Mesenchymal stem cell (in vitro differentiated cells and primary cell): ENCODE data around the gene SEPTIN5.

ENCODE experiments used
- DNase-seq: peaks from one replicate; pipeline ENCODE4 v3.0.0-alpha.2; 2013
- H2AFZ ChIP-seq: one replicate; pipeline ENCODE4 v1.6.1; 2013; ENCODE audit warnings: low read depth, mild to moderate bottlenecking, control low read depth, inconsistent platforms, low read length, moderate library complexity
- H2AK5ac ChIP-seq: 2 replicates; pipeline ENCODE4 v1.6.1; 2013; ENCODE audit warnings: low read length, moderate library complexity, mild to moderate bottlenecking, inconsistent platforms; ENCODE audit not compliant: severe bottlenecking
- H2BK120ac ChIP-seq: one replicate; pipeline ENCODE4 v1.6.1; 2013; ENCODE audit warnings: low read depth, mild to moderate bottlenecking, inconsistent platforms, low read length, moderate library complexity
- H2BK12ac ChIP-seq, 2 experiments: one replicate each; pipeline ENCODE4 v1.6.1; 2013; ENCODE audit warnings: inconsistent platforms in 2 of 2, low read length in 2 of 2, mild to moderate bottlenecking in 2 of 2, moderate library complexity in 2 of 2, control low read depth in 1 of 2
- H2BK15ac ChIP-seq: one replicate; pipeline ENCODE4 v1.6.1; 2013; ENCODE audit warnings: mild to moderate bottlenecking, low read depth, inconsistent platforms; ENCODE audit not compliant: poor library complexity, severe bottlenecking
- H2BK5ac ChIP-seq: 2 replicates; pipeline ENCODE4 v1.6.1; 2013; ENCODE audit warnings: low read depth, mild to moderate bottlenecking, low read length, control low read depth, inconsistent platforms; ENCODE audit not compliant: poor library complexity, severe bottlenecking
- H3K14ac ChIP-seq, 2 experiments: one replicate each; pipeline ENCODE4 v1.6.1; 2013; ENCODE audit warnings: inconsistent platforms in 2 of 2, low read length in 2 of 2, control low read depth in 1 of 2, mild to moderate bottlenecking in 1 of 2, moderate library complexity in 1 of 2
- H3K18ac ChIP-seq, 2 experiments: one replicate each; pipeline ENCODE4 v1.6.1; 2013; ENCODE audit warnings: inconsistent platforms in 2 of 2, low read length in 2 of 2, control low read depth in 1 of 2, low read depth in 1 of 2, mild to moderate bottlenecking in 1 of 2
- H3K23ac ChIP-seq, 2 experiments: one replicate each; pipeline ENCODE4 v1.6.1; 2013; ENCODE audit warnings: inconsistent platforms in 2 of 2, low read length in 2 of 2, mild to moderate bottlenecking in 2 of 2, moderate library complexity in 2 of 2, control low read depth in 1 of 2
- H3K27ac ChIP-seq: 2 replicates; pipeline ENCODE4 v1.5.1; 2013; ENCODE audit warnings: mild to moderate bottlenecking, moderate library complexity, low read length, control low read depth, inconsistent platforms; ENCODE audit not compliant: poor library complexity, severe bottlenecking
- H3K27me3 ChIP-seq, 2 experiments: 2 replicates each; pipeline versions ENCODE4 v1.6.1 to v1.7.0; 2013; ENCODE audit warnings: low read length in 2 of 2, mild to moderate bottlenecking in 2 of 2, moderate library complexity in 2 of 2, control low read depth in 1 of 2, inconsistent platforms in 1 of 2; ENCODE audit not compliant: control insufficient read depth in 1 of 2, insufficient read depth in 1 of 2
- H3K36me3 ChIP-seq, 2 experiments: 2 replicates each; pipeline versions ENCODE4 v1.6.1 to v1.7.0; 2013; ENCODE audit warnings: low read length in 2 of 2, control low read depth in 1 of 2, inconsistent platforms in 1 of 2, low read depth in 1 of 2, mild to moderate bottlenecking in 1 of 2; ENCODE audit not compliant: insufficient read depth in 2 of 2, control insufficient read depth in 1 of 2
- H3K4ac ChIP-seq, 2 experiments: one replicate each; pipeline ENCODE4 v1.6.1; 2013; ENCODE audit warnings: inconsistent platforms in 2 of 2, low read length in 2 of 2, mild to moderate bottlenecking in 2 of 2, moderate library complexity in 2 of 2, control low read depth in 1 of 2, low read depth in 1 of 2
- H3K4me1 ChIP-seq: 2 replicates; pipeline ENCODE4 v1.6.1; 2013; ENCODE audit warnings: low read depth, low read length, control low read depth; ENCODE audit not compliant: control insufficient read depth, insufficient read depth
- H3K4me2 ChIP-seq: 2 replicates; pipeline ENCODE4 v1.6.1; 2013; ENCODE audit warnings: low read length, mild to moderate bottlenecking, inconsistent platforms; ENCODE audit not compliant: poor library complexity, severe bottlenecking
- H3K4me3 ChIP-seq, 2 experiments: 2 replicates each; pipeline versions ENCODE4 v1.5.1 to v1.7.0; 2013; ENCODE audit warnings: low read length in 2 of 2, mild to moderate bottlenecking in 2 of 2, control low read depth in 1 of 2, low read depth in 1 of 2; ENCODE audit not compliant: insufficient read depth in 1 of 2
- H3K79me1 ChIP-seq: replicated peaks from 2 replicates; pipeline ENCODE4 v1.6.1; 2013; ENCODE audit warnings: mild to moderate bottlenecking, control low read depth, low read length, inconsistent platforms; ENCODE audit not compliant: poor library complexity, severe bottlenecking
- H3K9ac ChIP-seq: 2 replicates; pipeline ENCODE4 v1.7.0; 2013; ENCODE audit warnings: mild to moderate bottlenecking, low read length, moderate library complexity
- H3K9me3 ChIP-seq: 2 replicates; pipeline ENCODE4 v1.7.0; 2013; ENCODE audit warnings: mild to moderate bottlenecking, low read length; ENCODE audit not compliant: control insufficient read depth
- H4K8ac ChIP-seq: one replicate; pipeline ENCODE4 v1.6.1; 2013; ENCODE audit warnings: inconsistent platforms, mild to moderate bottlenecking, low read length, moderate library complexity
- H4K91ac ChIP-seq: one replicate; pipeline ENCODE4 v1.6.1; 2013; ENCODE audit warnings: mild to moderate bottlenecking, low read length, inconsistent platforms
- WGBS: methylation state at CpG from one replicate; pipeline ENCODE4 v1.1.7; 2013; ENCODE audit warnings: mixed read lengths; 5-methylcytosine and 5-hydroxymethylcytosine counted together

SEPTIN5 gene

DNA sequence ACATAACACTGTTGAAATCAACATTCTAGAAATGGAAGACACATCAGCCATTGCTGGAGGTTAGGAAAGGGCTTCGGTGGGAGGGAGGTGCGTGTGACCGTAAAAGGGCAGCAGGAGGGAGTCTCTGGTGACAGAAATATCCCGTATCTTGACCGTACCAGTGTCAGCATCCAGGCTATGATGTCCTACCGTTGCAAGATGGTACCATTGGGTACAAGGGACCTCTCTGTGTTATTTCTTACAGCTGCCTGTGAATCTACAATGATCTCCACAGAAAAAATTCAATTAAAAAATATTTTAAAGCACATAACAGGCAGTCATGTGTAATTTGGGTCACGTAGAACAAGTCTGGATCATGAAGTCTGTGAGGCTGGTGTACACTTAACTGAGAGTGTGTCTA is 27.4 kb upstream of the SEPTIN5 start:
- Histone ChIP-seq H3K4ac (no peak overlapping the region), H3K79me1 (no peaks in the 10 kb centered on the region), H2AFZ (no peak overlapping the region), H2AK5ac (no peak overlapping the region), H4K8ac (no peak overlapping the region), H3K14ac (no peak overlapping the region), H2BK15ac (no peak overlapping the region), H3K36me3 (no peaks in the 10 kb centered on the region), H3K4me3 (no peak overlapping the region), H3K9me3 (no peaks in the 10 kb centered on the region), H3K27ac (no peak overlapping the region), H3K9ac (no peak overlapping the region), H4K91ac (no peak overlapping the region), H2BK5ac (no peak overlapping the region), H3K18ac (no peak overlapping the region), H3K23ac (no peak overlapping the region), H2BK120ac (no peak overlapping the region), H2BK12ac (no peak overlapping the region), H3K4me2 (no peak overlapping the region), H3K4me1 (no peaks in the 10 kb centered on the region), H3K27me3 (peaks cover 17 to 64% of the 10 kb centered on the region in 2 experiments)
- 94% methylated on average over 7 of the region's 7 CpGs for WGBS
- DNase-seq: no peak

DNA sequence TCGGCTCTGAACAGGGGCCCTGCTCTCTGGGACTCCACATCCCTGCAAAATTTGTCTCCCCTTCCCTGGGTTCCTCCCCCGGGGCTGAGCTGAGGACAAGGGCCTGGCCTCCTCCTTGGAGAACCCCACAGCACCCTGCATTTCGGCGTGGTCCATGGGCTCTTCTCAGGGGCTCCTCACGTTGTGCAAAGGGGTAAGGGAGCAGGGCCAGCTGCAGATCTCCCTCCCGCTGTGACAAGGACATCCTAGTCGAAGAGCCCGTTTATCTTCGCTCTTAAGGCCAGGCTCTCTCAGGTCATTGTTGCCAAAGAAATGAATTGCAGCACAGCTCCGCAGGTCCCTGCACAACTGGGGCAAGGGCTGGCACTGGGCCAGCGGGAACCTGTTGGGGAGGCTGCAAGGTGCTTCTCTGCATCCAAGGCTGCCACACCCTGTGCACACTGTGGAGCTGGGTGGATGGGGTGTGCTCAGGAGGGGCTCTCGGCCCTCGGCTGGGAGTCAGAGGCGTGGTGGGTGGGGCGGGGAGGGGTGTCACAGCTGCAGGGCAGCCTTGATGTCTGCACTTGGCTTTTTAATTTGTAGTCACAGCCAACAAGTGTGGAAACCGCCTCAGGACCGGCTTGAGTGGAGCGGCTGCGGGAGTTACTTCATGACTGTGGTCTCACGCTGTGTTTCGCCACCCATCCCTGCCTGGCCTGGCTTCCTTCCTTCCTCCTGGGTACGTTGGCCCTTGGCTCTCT is 26.6 kb upstream of the SEPTIN5 start:
- no peak overlapping the region for H2AK5ac ChIP-seq
- H2BK12ac ChIP-seq: no peak overlapping the region
- no peak overlapping the region for H2BK5ac ChIP-seq
- H3K18ac ChIP-seq: no peak overlapping the region
- WGBS: 80% methylated on average over 22 of the region's 22 CpGs
- H4K8ac ChIP-seq: no peak overlapping the region
- no peak overlapping the region for H3K23ac ChIP-seq
- H3K27ac ChIP-seq: no peak overlapping the region
- H3K9ac ChIP-seq: no peak overlapping the region
- no peak overlapping the region for H3K4me3 ChIP-seq
- no peak overlapping the region for H2BK120ac ChIP-seq
- H3K4ac ChIP-seq: no peak overlapping the region
- peaks cover 14 to 56% of the 10 kb centered on the region in 2 experiments for H3K27me3 ChIP-seq
- H2BK15ac ChIP-seq: no peak overlapping the region
- H3K36me3 ChIP-seq: no peaks in the 10 kb centered on the region
- no peak overlapping the region for H3K4me2 ChIP-seq
- H3K14ac ChIP-seq: no peak overlapping the region
- no peaks in the 10 kb centered on the region for H3K9me3 ChIP-seq
- H3K4me1 ChIP-seq: no peaks in the 10 kb centered on the region
- no peak overlapping the region for H2AFZ ChIP-seq
- H4K91ac ChIP-seq: no peak overlapping the region
- no peak for DNase-seq
- no peaks in the 10 kb centered on the region for H3K79me1 ChIP-seq

DNA sequence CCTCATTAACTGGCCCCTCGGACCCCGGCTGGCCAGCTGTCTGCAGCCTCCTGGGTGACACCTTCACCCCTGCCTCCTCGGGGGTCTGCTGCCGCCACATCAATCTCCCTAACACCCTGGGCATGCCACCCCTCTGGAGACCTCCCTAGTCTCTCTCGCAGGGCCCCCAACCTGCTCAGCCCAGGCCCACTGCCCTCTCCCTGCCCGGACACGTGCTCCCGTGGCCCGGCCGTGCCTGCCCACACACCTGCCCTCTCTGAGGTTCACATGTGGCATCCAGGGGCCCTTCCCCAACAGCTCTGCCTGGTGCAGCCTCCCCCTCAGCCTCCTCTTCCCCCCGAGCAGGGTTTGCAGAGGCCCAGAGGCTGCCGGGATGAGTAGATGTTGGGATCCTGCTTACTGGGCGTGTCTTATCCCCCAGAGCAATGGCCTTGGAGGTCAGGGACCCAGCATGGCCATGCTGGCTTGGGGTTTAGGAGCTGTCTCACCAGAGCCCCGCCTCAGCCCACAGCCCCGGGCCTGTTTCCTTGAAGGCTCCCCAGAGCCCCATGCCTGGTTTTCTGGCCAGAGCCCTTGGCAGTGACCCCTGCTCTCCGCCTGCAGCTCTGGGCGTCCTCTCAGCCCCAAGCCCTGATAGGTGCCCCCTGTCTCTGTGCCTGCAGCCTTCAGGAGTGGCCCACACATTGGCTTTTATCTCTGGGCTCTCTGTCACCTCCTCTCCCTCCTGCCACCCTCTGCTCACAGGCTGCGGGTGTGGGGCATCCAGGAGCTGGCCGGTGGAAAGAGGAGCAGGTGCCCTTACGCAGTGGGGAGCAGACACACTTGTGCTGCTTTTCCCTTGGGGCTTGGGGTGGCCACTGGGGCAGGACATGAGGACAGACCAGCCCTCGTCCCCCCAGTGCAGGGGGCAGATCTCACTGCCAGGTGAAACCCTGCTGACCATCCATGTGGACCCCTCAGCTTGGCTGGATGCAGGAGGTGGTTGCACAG is 25.7 kb upstream of the SEPTIN5 start:
- Histone ChIP-seq H3K14ac (no peak overlapping the region), H3K36me3 (no peaks in the 10 kb centered on the region), H3K9me3 (no peaks in the 10 kb centered on the region), H4K8ac (peak overlapping the region; percentile 36), H3K79me1 (no peaks in the 10 kb centered on the region), H3K4me3 (no peak overlapping the region), H2AFZ (no peak overlapping the region), H3K27ac (no peak overlapping the region), H2AK5ac (no peak overlapping the region), H2BK120ac (no peak overlapping the region), H2BK12ac (no peak overlapping the region), H4K91ac (no peak overlapping the region), H3K18ac (no peak overlapping the region), H2BK15ac (no peak overlapping the region), H3K9ac (no peak overlapping the region), H3K4ac (no peak overlapping the region), H3K23ac (no peak overlapping the region), H3K4me2 (no peak overlapping the region), H3K27me3 (peaks cover 13 to 52% of the 10 kb centered on the region in 2 experiments), H2BK5ac (no peak overlapping the region), H3K4me1 (no peaks in the 10 kb centered on the region)
- WGBS: 83% methylated on average over 21 of the region's 21 CpGs
- no peak for DNase-seq

DNA sequence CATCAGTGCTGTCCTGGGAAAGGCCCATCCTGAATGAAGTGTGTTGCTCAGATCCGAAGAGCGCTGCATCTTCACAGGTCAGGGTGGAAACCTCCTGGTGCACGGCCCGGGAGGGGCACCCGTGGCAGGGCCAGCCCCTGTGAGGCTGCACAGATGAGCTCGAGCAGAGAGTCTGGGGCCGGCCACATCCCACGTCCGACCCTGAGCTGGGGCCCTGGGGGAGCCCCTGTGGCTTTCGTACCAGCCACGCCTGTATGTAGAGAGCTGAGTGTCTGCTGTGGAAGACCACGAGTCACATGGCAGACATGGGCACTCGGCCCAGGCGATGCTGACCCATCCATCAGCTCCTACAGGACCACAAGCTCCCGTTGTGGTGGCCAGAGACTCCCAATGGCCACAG is 24.9 kb upstream of the SEPTIN5 start:
- H2BK12ac ChIP-seq: no peak overlapping the region
- H3K79me1 ChIP-seq: no peaks in the 10 kb centered on the region
- no peak overlapping the region for H3K4ac ChIP-seq
- no peak overlapping the region for H2BK5ac ChIP-seq
- H4K8ac ChIP-seq: peak overlapping the region; percentile 36
- WGBS: 90% methylated on average over 15 of the region's 15 CpGs
- H3K27ac ChIP-seq: no peak overlapping the region
- no peak overlapping the region for H3K4me2 ChIP-seq
- H2BK15ac ChIP-seq: no peak overlapping the region
- H3K27me3 ChIP-seq: peaks cover 13 to 47% of the 10 kb centered on the region in 2 experiments
- no peak overlapping the region for H4K91ac ChIP-seq
- H3K36me3 ChIP-seq: no peaks in the 10 kb centered on the region
- DNase-seq: no peak
- H3K14ac ChIP-seq: no peak overlapping the region
- H3K4me3 ChIP-seq: no peak overlapping the region
- no peak overlapping the region for H3K23ac ChIP-seq
- no peaks in the 10 kb centered on the region for H3K9me3 ChIP-seq
- H2BK120ac ChIP-seq: no peak overlapping the region
- no peaks in the 10 kb centered on the region for H3K4me1 ChIP-seq
- H3K18ac ChIP-seq: peak overlapping the region in 1 of 2 experiments; percentile 21
- H2AFZ ChIP-seq: no peak overlapping the region
- H2AK5ac ChIP-seq: no peak overlapping the region
- no peak overlapping the region for H3K9ac ChIP-seq
